Measurements from ENCODE around the gene MOK. TPM values are rescaled to one million over a fixed set of nuclear protein-coding genes. Genes with fewer than 3 reads are reported as not detected.

MOK gene
- total RNA-seq, 1 donor from 2014 or later: 6.3 TPM

DNA sequence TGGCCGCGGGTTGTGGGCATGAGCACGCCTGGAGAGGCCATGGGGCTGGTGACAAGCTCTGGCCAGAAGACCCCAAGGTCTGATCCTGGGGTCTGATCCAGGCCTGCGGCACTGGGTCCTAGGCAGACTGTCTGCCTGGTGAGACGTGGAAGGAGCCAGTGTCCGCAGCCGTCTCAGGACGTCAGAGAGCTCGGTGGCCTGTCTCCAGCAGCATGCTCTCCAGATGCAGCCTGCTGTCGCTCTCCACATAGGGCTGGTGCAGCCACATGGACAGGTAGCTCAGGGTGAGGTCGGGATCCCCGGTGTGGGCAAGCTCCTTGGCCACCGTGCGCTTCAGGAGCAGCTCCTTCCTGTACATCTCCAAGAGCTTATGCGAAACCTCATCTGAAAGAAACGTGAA, 43.4 kb upstream of the MOK start:
- H3K36me3 ChIP-seq: peaks cover 82% of the 10 kb centered on the region

DNA sequence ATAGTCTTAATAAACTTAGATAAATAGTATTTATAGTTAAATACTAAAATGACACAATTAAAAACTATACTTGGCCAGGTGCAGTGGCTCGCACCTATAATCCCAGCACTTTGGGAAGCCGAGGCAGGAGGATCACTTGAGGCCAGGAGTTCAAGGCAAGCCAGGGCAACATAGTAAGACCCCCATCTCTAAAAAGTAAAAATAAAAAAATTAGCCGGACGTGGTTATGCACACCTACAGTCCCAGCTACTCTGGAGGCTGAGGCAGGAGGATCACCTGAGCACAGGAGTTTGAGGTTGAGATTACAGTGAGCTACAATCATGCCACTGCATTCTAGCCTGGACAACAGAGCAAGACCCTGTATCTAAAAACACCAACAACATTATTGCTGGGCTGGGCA, 41.7 kb upstream of the MOK start:
- H3K4me3 ChIP-seq: no peak overlapping the region
- H3K36me3 ChIP-seq: peaks cover 81% of the 10 kb centered on the region
- H3K9me3 ChIP-seq: no peaks in the 10 kb centered on the region
- peaks cover 7% of the 10 kb centered on the region for H3K4me1 ChIP-seq
- ATAC-seq (no peak), DNase-seq (no peak)
- H3K27me3 ChIP-seq: no peaks in the 10 kb centered on the region
- TF ChIP-seq, protein P1, sequence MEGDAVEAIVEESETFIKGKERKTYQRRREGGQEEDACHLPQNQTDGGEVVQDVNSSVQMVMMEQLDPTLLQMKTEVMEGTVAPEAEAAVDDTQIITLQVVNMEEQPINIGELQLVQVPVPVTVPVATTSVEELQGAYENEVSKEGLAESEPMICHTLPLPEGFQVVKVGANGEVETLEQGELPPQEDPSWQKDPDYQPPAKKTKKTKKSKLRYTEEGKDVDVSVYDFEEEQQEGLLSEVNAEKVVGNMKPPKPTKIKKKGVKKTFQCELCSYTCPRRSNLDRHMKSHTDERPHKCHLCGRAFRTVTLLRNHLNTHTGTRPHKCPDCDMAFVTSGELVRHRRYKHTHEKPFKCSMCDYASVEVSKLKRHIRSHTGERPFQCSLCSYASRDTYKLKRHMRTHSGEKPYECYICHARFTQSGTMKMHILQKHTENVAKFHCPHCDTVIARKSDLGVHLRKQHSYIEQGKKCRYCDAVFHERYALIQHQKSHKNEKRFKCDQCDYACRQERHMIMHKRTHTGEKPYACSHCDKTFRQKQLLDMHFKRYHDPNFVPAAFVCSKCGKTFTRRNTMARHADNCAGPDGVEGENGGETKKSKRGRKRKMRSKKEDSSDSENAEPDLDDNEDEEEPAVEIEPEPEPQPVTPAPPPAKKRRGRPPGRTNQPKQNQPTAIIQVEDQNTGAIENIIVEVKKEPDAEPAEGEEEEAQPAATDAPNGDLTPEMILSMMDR (IDR thresholded peaks at IDR 0.05): no peak
- intact Hi-C loops (cut with DNase I): no loop called here
- no peak overlapping the region for H3K27ac ChIP-seq

More for the DNA sequence above, 43.4 kb upstream of the MOK start:
- Histone ChIP-seq H3K27me3 (no peaks in the 10 kb centered on the region), H3K4me3 (no peak overlapping the region), H3K27ac (no peak overlapping the region), H3K4me1 (peaks cover 9% of the 10 kb centered on the region), H3K9me3 (no peaks in the 10 kb centered on the region)
- TF ChIP-seq, protein P1 (IDR thresholded peaks at IDR 0.05): no peak
- intact Hi-C loops (cut with DNase I): no loop called here
- ATAC-seq (no peak), DNase-seq (no peak)

DNA sequence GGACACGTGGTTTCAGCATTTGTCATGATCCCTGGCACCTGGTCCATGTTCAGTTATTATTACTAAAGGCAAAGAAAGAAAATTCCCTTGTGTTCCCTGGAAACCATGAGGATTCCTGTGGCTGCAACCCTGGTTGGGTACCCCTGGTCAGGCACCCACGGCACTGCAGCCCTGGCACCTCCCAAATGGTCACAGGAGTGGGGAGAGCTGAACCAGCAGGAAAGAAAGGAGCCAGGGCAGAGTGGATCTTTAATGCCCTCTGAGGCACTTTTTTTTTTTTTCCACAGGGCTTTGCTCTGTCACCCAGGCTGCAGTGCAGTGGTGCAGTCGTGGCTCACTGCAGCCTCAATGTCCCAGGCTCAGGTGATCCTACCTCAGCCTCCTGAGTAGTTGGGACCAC, 40.3 kb upstream of the MOK start:
- Histone ChIP-seq H3K27me3 (no peaks in the 10 kb centered on the region), H3K9me3 (no peaks in the 10 kb centered on the region), H3K27ac (no peak overlapping the region), H3K4me3 (no peak overlapping the region), H3K4me1 (no peaks in the 10 kb centered on the region), H3K36me3 (peaks cover 89% of the 10 kb centered on the region)
- ATAC-seq: no peak
- TF ChIP-seq, protein P1 (IDR thresholded peaks at IDR 0.05): no peak
- no peak for DNase-seq
- intact Hi-C loops (cut with DNase I): no loop called here

GRCh38 chr14:102344485-102344884, 39.5 kb upstream of the MOK start:
- intact Hi-C loops (cut with DNase I): no loop called here
- Histone ChIP-seq H3K9me3 (no peaks in the 10 kb centered on the region), H3K27me3 (no peaks in the 10 kb centered on the region), H3K36me3 (peaks cover 84% of the 10 kb centered on the region), H3K4me1 (no peaks in the 10 kb centered on the region), H3K27ac (no peak overlapping the region), H3K4me3 (no peak overlapping the region)
- ATAC-seq (no peak), DNase-seq (no peak)
- TF ChIP-seq, protein P1 (IDR thresholded peaks at IDR 0.05): no peak

DNA sequence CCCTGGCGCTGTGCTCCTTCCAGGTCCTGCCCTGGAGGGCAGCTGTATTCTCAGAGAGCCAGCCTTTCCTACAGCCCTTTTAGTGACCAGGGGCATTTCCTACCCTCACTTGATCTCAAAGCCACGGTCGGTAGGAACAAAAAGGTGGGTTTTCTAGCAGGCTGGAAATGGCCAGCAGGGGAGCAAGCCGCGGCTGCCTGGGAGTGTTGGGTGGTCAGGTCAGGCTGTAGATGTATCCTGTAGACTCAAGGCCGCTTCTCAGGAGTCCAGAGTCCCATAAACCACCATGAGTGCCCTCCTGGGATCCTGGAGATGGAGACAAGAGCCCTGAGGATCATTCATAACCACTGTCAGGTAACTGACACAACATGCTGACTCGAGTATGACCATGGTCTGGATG, 39.1 kb upstream of the MOK start:
- TF ChIP-seq, protein P1 (IDR thresholded peaks at IDR 0.05): no peak
- Histone ChIP-seq H3K4me3 (no peak overlapping the region), H3K4me1 (no peaks in the 10 kb centered on the region), H3K36me3 (peaks cover 82% of the 10 kb centered on the region), H3K27me3 (no peaks in the 10 kb centered on the region), H3K27ac (no peak overlapping the region), H3K9me3 (no peaks in the 10 kb centered on the region)
- intact Hi-C loops (cut with DNase I): no loop called here
- no peak for ATAC-seq
- DNase-seq: no peak

DNA sequence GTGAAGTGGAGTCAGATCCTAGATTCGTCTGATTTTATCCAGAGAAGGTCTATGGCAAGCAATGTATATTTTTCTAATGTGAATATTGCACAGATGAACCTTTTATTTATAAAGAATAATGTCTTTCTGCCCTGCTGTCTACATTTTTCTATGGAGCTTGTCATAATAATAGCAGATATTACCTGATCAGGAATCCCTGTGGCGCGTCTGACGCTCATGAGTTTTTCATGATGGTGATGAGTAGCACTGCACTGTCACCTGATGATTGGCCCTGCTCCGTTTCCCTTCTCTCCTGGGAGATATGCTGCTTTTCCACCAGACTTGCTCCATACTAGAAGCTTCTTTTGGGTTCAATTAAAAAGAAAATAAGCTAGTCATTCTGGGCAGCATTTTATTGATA, 37.3 kb upstream of the MOK start:
- no peak for ATAC-seq
- H3K27ac ChIP-seq: no peak overlapping the region
- intact Hi-C loops (cut with DNase I): no loop called here
- H3K9me3 ChIP-seq: no peaks in the 10 kb centered on the region
- no peak overlapping the region for H3K4me3 ChIP-seq
- DNase-seq: no peak
- peaks cover 78% of the 10 kb centered on the region for H3K36me3 ChIP-seq
- H3K4me1 ChIP-seq: no peaks in the 10 kb centered on the region
- TF ChIP-seq, protein P1 (IDR thresholded peaks at IDR 0.05): no peak
- H3K27me3 ChIP-seq: no peaks in the 10 kb centered on the region
